ENCODE results near the gene PRPS1L1. TPM values are rescaled to one million over a fixed set of nuclear protein-coding genes. Genes with fewer than 3 reads are reported as not detected.

PRPS1L1 gene
- total RNA-seq (ENCODE audit: low replicate concordance) = not detected in 2 replicates

DNA sequence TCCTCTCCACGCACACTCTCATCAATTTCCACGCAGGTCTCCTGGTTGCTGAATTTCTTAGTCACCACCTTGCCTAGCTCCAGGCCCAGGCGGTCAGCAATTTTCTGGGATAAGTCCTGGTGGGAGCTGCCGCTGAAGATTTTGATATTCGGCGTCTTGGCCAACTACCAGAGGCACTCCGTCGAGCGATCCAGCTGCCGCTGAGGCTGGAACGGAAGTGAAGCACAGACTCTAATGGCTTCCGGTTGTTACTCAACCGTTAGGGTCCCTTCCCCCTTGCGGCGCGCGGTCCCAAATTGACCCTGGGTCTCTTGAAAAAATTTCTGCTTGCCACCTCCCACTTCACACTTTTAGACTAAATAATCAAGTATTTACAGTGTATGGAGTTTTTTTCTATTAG is at the start of gene PRPS1L1:
Gene PRPS1L1 (minus strand): TSS at position 219 of the 400 bp plus-strand sequence.
- Histone ChIP-seq H3K4me2 (no peak within 1 kb of the TSS), H4K20me1 (ENCODE audit: low read depth) (no peaks in the 10 kb centered on the region), H3K9me3 (ENCODE audit: low read depth) (no peaks in the 10 kb centered on the region), H3K9ac (no peak within 1 kb of the TSS), H3K4me1 (no peaks in the 10 kb centered on the region), H3K27me3 (no peaks in the 10 kb centered on the region), H3K36me3 (no peaks in the 10 kb centered on the region), H3F3A (ENCODE audit: low read depth) (no peaks in the 10 kb centered on the region), H3K27ac (no peak within 1 kb of the TSS), H3K4me3 (no peak within 1 kb of the TSS), H3K79me2 (ENCODE audit: low read depth) (no peaks in the 10 kb centered on the region), H2AFZ (replicated peaks) (no peak within 1 kb of the TSS)
- Mint-ChIP-seq H3K27ac (no peak within 1 kb of the TSS), H3K27me3 (ENCODE audit: insufficient read depth, low read depth) (no peaks in the 10 kb centered on the region), H3K36me3 (no peaks in the 10 kb centered on the region), H3K9me3 (no peaks in the 10 kb centered on the region), H3K4me3 (no peak within 1 kb of the TSS), H3K4me1 (no peaks in the 10 kb centered on the region)
- TF ChIP-seq EZH2phosphoT487 (IDR thresholded peaks at IDR 0.05) (no peak), EZH2 (IDR thresholded peaks at IDR 0.05) (no peak)
- TF ChIP-seq, protein P1, sequence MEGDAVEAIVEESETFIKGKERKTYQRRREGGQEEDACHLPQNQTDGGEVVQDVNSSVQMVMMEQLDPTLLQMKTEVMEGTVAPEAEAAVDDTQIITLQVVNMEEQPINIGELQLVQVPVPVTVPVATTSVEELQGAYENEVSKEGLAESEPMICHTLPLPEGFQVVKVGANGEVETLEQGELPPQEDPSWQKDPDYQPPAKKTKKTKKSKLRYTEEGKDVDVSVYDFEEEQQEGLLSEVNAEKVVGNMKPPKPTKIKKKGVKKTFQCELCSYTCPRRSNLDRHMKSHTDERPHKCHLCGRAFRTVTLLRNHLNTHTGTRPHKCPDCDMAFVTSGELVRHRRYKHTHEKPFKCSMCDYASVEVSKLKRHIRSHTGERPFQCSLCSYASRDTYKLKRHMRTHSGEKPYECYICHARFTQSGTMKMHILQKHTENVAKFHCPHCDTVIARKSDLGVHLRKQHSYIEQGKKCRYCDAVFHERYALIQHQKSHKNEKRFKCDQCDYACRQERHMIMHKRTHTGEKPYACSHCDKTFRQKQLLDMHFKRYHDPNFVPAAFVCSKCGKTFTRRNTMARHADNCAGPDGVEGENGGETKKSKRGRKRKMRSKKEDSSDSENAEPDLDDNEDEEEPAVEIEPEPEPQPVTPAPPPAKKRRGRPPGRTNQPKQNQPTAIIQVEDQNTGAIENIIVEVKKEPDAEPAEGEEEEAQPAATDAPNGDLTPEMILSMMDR (IDR thresholded peaks at IDR 0.05) = no peak
- no peak for DNase-seq (ENCODE audit: low spot score)

- Histone ChIP-seq H3K36me3 (no peaks in the 10 kb centered on the region), H3K4me2 (no peak overlapping the region), H3K4me3 (no peak overlapping the region), H2AFZ (replicated peaks) (no peak overlapping the region), H3K27ac (no peak overlapping the region), H3K79me2 (ENCODE audit: low read depth) (no peaks in the 10 kb centered on the region), H3K9me3 (ENCODE audit: low read depth) (no peaks in the 10 kb centered on the region), H3K9ac (no peak overlapping the region), H4K20me1 (ENCODE audit: low read depth) (no peaks in the 10 kb centered on the region), H3K27me3 (no peaks in the 10 kb centered on the region), H3F3A (ENCODE audit: low read depth) (no peaks in the 10 kb centered on the region), H3K4me1 (no peaks in the 10 kb centered on the region)
- H3K27me3 Mint-ChIP-seq (ENCODE audit: insufficient read depth, low read depth) = no peaks in the 10 kb centered on the region
- H3K4me1 Mint-ChIP-seq = no peaks in the 10 kb centered on the region
- peaks cover under 1% of the 10 kb centered on the region for H3K36me3 Mint-ChIP-seq
- peaks cover 11% of the 10 kb centered on the region for H3K9me3 Mint-ChIP-seq
- no peak for DNase-seq (ENCODE audit: low spot score)
- TF ChIP-seq, protein P1 (IDR thresholded peaks at IDR 0.05) = no peak
- TF ChIP-seq EZH2 (IDR thresholded peaks at IDR 0.05) (no peak), EZH2phosphoT487 (IDR thresholded peaks at IDR 0.05) (no peak)
- no peak overlapping the region for H3K4me3 Mint-ChIP-seq
- H3K27ac Mint-ChIP-seq = no peak overlapping the region
Observed at GRCh38 chr7:18076461-18076860, 48.8 kb upstream of the PRPS1L1 start.

DNA sequence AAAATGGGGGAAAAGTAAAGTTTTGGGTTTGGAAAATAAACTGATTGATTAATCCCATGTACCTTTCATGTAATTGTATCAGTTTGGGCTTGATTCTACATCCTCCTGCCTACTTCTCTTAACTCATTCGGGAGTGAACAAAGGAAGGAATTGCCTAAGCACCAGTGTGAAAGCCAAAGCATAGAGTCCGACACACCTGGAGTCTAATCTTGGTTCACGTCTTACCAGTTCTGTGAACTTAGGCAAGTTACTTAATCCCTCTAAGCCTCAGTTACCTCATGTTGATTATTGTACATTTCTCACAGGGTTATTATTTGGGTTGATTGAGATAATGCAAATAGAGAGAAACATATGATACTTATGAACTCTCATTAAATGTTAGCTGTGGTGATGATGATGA is 41.1 kb upstream of the PRPS1L1 start:
- Histone ChIP-seq H3K27ac (no peak overlapping the region), H3K9ac (no peak overlapping the region), H4K20me1 (ENCODE audit: low read depth) (no peaks in the 10 kb centered on the region), H3K4me3 (no peak overlapping the region), H3K36me3 (no peaks in the 10 kb centered on the region), H3K4me1 (no peaks in the 10 kb centered on the region), H3K27me3 (no peaks in the 10 kb centered on the region), H3K4me2 (no peak overlapping the region), H3K9me3 (ENCODE audit: low read depth) (no peaks in the 10 kb centered on the region), H3F3A (ENCODE audit: low read depth) (no peaks in the 10 kb centered on the region), H2AFZ (replicated peaks) (no peak overlapping the region), H3K79me2 (ENCODE audit: low read depth) (no peaks in the 10 kb centered on the region)
- DNase-seq (ENCODE audit: low spot score) = no peak
- Mint-ChIP-seq H3K4me3 (no peak overlapping the region), H3K4me1 (no peaks in the 10 kb centered on the region), H3K9me3 (no peaks in the 10 kb centered on the region), H3K27ac (no peak overlapping the region), H3K36me3 (no peaks in the 10 kb centered on the region), H3K27me3 (ENCODE audit: insufficient read depth, low read depth) (no peaks in the 10 kb centered on the region)
- TF ChIP-seq, protein P1 (IDR thresholded peaks at IDR 0.05) = no peak
- TF ChIP-seq EZH2 (IDR thresholded peaks at IDR 0.05) = no peak
- TF ChIP-seq EZH2phosphoT487 (IDR thresholded peaks at IDR 0.05) = no peak

Measured in neural progenitor cell (in vitro differentiated cells).